ENCODE results near the gene RNF167.

Gene RNF167

DNA sequence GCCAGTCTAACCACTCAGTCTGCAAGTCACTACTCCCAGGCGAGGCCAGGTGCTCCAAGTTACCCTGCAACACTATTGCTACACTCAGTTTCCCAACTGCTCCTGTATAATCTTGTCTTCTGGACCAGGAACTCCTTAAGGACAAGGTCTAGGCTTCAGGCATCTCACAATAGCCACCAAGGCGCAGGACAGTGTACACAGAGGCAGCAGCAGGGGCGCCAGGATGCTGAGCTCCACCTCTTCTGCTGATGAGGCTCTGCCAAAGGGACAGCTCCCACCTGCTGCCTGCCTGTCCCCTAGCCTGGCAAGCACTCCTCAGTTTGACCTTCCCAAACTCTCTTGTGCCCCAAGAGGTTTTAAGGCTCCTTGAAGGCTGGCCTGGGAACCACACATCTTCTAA, 3.6 kb upstream of the RNF167 start:
- Mint-ChIP-seq H3K36me3 (ENCODE audit: insufficient read depth) (peaks cover 30% of the 10 kb centered on the region), H3K4me3 (no peak overlapping the region), H3K4me1 (peaks cover 62% of the 10 kb centered on the region), H3K9me3 (no peaks in the 10 kb centered on the region), H3K27ac (ENCODE audit: low read depth) (no peak overlapping the region), H3K27me3 (no peaks in the 10 kb centered on the region)
- DNase-seq (ENCODE audit: low spot score in 2 of 2) (no peak), ATAC-seq (replicated peaks; ENCODE audit: extremely low read depth, poor library complexity, severe bottlenecking) (no peak)

DNA sequence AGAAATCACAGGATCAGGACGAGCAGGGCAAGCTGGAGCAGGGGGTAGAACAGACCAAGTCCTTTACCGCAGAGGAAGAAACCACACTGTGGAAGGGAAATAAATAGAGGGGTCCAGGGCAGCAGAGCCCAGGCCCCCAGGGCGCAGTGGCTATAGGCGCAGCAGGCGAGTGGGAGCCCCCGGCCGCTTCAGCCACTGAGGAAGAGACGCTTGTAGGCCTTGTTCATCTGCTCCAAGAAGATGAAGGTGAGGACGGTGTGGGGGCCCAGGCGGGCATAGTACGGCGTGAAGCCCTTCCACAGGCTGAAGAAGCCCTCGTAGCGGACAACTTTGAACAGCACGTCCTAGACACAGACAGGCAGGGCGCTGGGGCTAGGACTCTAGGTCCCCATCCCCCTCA, 2.5 kb upstream of the RNF167 start:
- Mint-ChIP-seq H3K4me1 (peaks cover 65% of the 10 kb centered on the region), H3K9me3 (no peaks in the 10 kb centered on the region), H3K27me3 (no peaks in the 10 kb centered on the region), H3K4me3 (no peak overlapping the region), H3K27ac (ENCODE audit: low read depth) (no peak overlapping the region), H3K36me3 (ENCODE audit: insufficient read depth) (peaks cover 31% of the 10 kb centered on the region)
- DNase-seq (ENCODE audit: low spot score in 2 of 2) = no peak
- ATAC-seq (replicated peaks; ENCODE audit: extremely low read depth, poor library complexity, severe bottlenecking) = no peak

DNA sequence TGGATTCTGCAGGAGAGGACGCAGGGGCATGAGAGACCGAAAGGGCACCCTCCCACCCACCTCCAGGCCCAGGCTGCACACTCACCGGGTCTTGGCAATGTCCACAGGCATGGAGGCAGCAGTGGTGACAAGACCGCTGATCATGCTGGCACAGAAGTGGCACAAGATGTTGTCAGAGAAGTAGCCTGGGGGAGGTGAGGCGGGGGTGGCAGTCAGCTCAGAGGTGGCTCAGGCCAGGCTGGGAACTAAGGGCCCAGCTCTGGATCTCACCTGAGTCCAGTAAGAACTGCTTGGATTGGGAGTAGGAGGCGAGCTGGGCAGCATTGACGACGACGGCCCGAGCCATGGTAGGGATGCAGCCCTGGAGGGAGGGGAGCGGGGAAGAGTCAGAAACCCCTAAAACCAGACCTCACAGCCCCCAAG, 2.0 kb upstream of the RNF167 start:
- Mint-ChIP-seq H3K4me1 (peaks cover 70% of the 10 kb centered on the region), H3K9me3 (no peaks in the 10 kb centered on the region), H3K27me3 (no peaks in the 10 kb centered on the region), H3K36me3 (ENCODE audit: insufficient read depth) (peaks cover 32% of the 10 kb centered on the region), H3K27ac (ENCODE audit: low read depth) (peak overlapping the region; percentile 50), H3K4me3 (peak overlapping the region; percentile 94)
- DNase-seq (ENCODE audit: low spot score in 2 of 2) (no peak), ATAC-seq (replicated peaks; ENCODE audit: extremely low read depth, poor library complexity, severe bottlenecking) (no peak)

DNA sequence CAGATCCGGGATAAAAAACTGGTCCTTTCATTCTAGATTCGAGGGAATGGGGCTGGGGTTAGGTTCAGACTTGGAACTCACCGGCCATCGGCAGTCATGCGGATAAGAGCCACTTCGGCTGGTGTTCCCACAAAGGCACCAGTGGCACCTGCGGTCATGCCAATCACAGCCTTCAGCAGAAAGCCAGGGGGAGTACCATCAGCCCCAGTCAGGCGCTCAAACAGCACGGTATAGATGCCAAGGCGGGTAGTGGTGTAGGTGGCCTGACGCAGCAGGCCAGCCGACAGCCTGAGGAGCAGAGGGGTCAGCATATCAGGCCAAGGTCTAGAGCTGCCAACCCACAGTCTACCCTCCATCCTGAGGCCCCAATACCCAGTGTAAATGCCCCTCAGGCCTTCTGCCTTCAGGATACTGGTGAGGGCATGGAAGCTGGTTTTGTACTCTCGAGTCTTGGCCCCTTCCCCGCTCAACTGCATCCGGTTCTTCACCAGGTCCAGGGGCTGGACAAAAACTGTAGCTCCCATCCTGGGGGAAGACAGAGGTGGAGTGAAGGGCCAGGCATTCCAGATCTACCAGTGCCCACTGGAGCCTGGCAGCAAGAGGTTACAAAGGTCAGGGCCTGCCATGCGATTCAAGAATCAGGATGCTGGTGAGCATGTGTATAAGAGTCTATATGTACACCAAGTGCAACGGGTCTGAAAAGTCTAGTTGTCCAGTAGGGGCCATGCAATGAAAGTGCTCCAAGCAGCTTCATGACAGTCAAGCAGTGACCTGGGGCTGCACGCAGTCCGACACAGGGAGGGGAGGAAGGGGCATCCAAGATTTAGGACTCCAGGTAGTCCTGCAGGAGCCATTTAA, 1.2 kb upstream of the RNF167 start:
- H3K27ac Mint-ChIP-seq (ENCODE audit: low read depth) = peak overlapping the region; percentile 50

DNA sequence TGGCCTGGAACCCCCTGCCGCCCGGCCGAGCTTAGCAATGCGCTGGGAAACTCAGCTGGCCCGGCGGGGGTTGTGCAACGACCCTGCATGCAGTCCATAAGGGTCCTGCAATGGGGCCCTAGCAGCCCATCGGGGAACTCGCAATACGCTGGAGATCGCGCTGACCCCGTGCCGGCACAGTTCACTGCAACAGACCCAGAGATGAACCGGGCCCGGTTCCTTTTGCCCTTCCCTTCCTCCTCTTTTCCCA, 597 bp upstream of the RNF167 start:
- ATAC-seq (replicated peaks; ENCODE audit: extremely low read depth, poor library complexity, severe bottlenecking) (peak; percentile 1), DNase-seq (ENCODE audit: low spot score in 2 of 2) (peak in 1 of 2 donors; percentile 29)
- peaks cover 70% of the 10 kb centered on the region for H3K4me1 Mint-ChIP-seq
- no peaks in the 10 kb centered on the region for H3K9me3 Mint-ChIP-seq
- peak overlapping the region; percentile 94 for H3K4me3 Mint-ChIP-seq
- no peaks in the 10 kb centered on the region for H3K27me3 Mint-ChIP-seq
- H3K36me3 Mint-ChIP-seq (ENCODE audit: insufficient read depth) = peaks cover 36% of the 10 kb centered on the region
- peak overlapping the region; percentile 87 for H3K27ac Mint-ChIP-seq (ENCODE audit: low read depth)

More for the DNA sequence above, 1.2 kb upstream of the RNF167 start:
- no peak for DNase-seq (ENCODE audit: low spot score in 2 of 2)
- no peaks in the 10 kb centered on the region for H3K9me3 Mint-ChIP-seq
- no peak for ATAC-seq (replicated peaks; ENCODE audit: extremely low read depth, poor library complexity, severe bottlenecking)
- peaks cover 70% of the 10 kb centered on the region for H3K4me1 Mint-ChIP-seq
- peaks cover 36% of the 10 kb centered on the region for H3K36me3 Mint-ChIP-seq (ENCODE audit: insufficient read depth)
- peak overlapping the region; percentile 94 for H3K4me3 Mint-ChIP-seq
- H3K27me3 Mint-ChIP-seq = no peaks in the 10 kb centered on the region

DNA sequence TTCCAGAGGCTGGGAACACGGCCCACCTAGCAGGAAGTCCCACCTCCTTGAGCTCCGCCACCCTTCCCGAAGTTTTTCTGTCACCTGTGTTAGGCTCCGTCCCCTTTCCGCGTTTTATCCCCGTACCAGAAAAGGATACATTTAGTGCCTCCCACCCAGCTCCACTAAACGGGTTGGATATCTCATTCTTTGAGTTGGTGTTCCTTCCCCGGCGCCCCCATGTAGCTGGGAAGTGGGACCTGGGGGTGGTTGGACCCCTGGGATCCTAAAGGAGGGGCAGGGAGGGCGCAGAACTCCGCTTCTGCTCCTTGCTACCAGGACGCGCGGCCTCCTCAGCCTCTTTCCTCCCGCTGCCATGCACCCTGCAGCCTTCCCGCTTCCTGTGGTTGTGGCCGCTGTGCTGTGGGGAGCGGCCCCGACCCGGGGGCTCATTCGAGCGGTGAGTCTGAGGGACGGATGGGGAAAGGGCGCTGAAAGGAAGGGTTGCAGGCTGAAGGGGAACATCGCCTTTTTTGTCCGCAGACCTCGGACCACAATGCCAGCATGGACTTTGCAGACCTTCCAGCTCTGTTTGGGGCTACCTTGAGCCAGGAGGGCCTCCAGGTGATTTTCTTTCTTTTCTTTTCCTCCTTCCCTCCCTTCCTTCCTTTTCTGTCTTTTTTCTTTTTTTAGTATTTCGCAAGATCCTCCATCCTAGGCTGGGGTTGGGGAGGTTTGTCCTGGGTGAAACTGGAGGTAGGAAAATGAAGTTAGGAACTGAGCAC, 669 bp downstream of the RNF167 start:
- DNase-seq (ENCODE audit: low spot score in 2 of 2) = no peak
- peak overlapping the region; percentile 87 for H3K27ac Mint-ChIP-seq (ENCODE audit: low read depth)
- H3K36me3 Mint-ChIP-seq (ENCODE audit: insufficient read depth) = peaks cover 47% of the 10 kb centered on the region
- H3K4me1 Mint-ChIP-seq = peaks cover 79% of the 10 kb centered on the region
- H3K9me3 Mint-ChIP-seq = no peaks in the 10 kb centered on the region
- ATAC-seq (replicated peaks; ENCODE audit: extremely low read depth, poor library complexity, severe bottlenecking) = no peak
- peak overlapping the region; percentile 94 for H3K4me3 Mint-ChIP-seq
- no peaks in the 10 kb centered on the region for H3K27me3 Mint-ChIP-seq

DNA sequence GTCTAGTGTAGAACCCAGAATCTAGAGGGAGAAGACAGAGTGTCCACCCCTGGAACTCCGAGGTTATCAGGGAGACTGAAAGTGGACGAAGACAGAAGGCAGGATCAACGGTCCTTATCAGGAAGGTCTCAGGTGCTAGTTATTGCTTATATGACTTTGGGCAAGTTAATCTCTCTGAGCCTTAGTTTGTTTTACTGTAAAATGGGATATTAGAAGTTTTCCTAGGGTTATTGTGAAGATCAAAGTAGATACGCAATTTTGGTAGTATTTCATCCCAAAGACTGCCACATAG, 1.2 kb downstream of the RNF167 start:
- no peak for ATAC-seq (replicated peaks; ENCODE audit: extremely low read depth, poor library complexity, severe bottlenecking)
- H3K4me3 Mint-ChIP-seq = peak overlapping the region; percentile 94

DNA sequence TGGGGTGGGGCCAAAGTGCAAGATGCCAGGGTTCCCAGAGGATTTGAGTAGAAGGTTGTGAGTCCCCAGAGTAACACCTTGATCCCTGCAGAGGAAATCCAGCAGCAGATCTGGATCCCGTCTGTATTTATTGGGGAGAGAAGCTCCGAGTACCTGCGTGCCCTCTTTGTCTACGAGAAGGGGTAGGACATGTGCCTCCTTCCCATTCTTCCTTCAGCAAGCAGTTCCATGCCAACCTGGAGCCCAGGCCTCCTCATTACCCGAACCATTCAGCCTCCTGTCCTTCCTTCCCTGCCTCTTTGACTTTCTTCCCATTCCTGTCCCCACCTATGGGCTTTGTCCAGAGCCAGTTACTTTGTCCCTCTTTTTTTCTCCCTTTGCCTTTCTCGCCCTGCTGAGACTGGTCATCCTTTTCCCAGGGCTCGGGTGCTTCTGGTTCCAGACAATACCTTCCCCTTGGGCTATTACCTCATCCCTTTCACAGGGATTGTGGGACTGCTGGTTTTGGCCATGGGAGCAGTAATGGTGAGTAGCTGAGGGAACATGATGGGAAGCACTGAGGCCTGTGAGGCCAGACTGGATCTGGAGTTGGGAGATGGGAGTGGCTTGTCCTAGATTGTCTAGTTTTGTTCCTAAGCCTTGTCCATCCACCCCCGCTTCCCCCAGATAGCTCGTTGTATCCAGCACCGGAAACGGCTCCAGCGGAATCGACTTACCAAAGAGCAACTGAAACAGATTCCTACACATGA, 2.9 kb downstream of the RNF167 start:
- peaks cover 65% of the 10 kb centered on the region for H3K36me3 Mint-ChIP-seq (ENCODE audit: insufficient read depth)
- H3K27ac Mint-ChIP-seq (ENCODE audit: low read depth) = peak overlapping the region; percentile 87
- no peak for DNase-seq (ENCODE audit: low spot score in 2 of 2)
- H3K4me1 Mint-ChIP-seq = peaks cover 77% of the 10 kb centered on the region
- no peaks in the 10 kb centered on the region for H3K9me3 Mint-ChIP-seq
- no peak for ATAC-seq (replicated peaks; ENCODE audit: extremely low read depth, poor library complexity, severe bottlenecking)
- peak overlapping the region; percentile 94 for H3K4me3 Mint-ChIP-seq
- no peaks in the 10 kb centered on the region for H3K27me3 Mint-ChIP-seq

More for the DNA sequence above, 1.2 kb downstream of the RNF167 start:
- DNase-seq (ENCODE audit: low spot score in 2 of 2) = no peak
- Mint-ChIP-seq H3K36me3 (ENCODE audit: insufficient read depth) (peaks cover 51% of the 10 kb centered on the region), H3K4me1 (peaks cover 77% of the 10 kb centered on the region), H3K27ac (ENCODE audit: low read depth) (peak overlapping the region; percentile 87), H3K27me3 (no peaks in the 10 kb centered on the region), H3K9me3 (no peaks in the 10 kb centered on the region)

DNA sequence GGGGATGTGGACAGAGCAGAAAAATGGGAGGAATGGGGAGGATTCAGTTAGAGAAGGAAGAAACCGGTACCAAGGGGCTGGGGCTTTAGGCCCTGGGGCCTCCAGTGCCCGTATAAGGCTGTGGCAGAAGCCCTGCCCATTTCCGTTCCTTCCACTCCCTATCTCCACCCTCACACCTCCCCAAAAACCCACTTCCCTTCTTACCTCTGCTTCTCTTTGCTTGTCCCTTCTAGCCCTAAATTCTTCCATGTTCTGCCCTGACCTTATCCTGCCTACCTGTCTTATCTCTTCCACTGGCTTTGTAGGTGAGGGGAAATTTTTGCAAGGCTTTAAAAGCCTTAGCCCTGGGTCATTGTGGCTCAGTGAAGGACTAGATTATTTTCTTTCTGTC, 4.1 kb downstream of the RNF167 start:
- no peak for ATAC-seq (replicated peaks; ENCODE audit: extremely low read depth, poor library complexity, severe bottlenecking)
- Mint-ChIP-seq H3K4me1 (peaks cover 72% of the 10 kb centered on the region), H3K27me3 (no peaks in the 10 kb centered on the region), H3K27ac (ENCODE audit: low read depth) (peak overlapping the region; percentile 77), H3K36me3 (ENCODE audit: insufficient read depth) (peaks cover 70% of the 10 kb centered on the region), H3K4me3 (peak overlapping the region; percentile 94), H3K9me3 (no peaks in the 10 kb centered on the region)
- DNase-seq (ENCODE audit: low spot score in 2 of 2) = peak in 1 of 2 donors; percentile 32

DNA sequence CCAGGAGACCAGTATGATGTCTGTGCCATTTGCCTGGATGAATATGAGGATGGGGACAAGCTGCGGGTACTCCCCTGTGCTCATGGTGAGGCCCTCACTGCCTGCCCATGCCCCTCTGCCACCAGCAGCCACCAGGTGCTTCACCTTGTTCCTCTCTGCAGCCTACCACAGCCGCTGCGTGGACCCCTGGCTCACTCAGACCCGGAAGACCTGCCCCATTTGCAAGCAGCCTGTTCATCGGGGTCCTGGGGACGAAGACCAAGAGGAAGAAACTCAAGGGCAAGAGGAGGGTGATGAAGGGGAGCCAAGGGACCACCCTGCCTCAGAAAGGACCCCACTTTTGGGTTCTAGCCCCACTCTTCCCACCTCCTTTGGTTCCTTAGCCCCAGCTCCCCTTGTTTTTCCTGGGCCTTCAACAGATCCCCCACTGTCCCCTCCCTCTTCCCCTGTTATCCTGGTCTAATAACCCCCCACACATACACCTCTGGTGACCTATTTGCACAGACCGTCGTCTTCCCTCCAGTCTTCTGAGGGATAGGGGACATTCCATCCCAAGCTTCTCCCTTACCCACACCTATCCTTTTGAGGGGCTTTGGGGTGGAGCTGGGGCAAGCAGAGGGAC, 4.6 kb downstream of the RNF167 start:
- Mint-ChIP-seq H3K27me3 (no peaks in the 10 kb centered on the region), H3K27ac (ENCODE audit: low read depth) (peak overlapping the region; percentile 77), H3K4me1 (peaks cover 68% of the 10 kb centered on the region), H3K9me3 (no peaks in the 10 kb centered on the region), H3K36me3 (ENCODE audit: insufficient read depth) (peaks cover 69% of the 10 kb centered on the region), H3K4me3 (peak overlapping the region; percentile 94)
- DNase-seq (ENCODE audit: low spot score in 2 of 2) = no peak
- no peak for ATAC-seq (replicated peaks; ENCODE audit: extremely low read depth, poor library complexity, severe bottlenecking)

DNA sequence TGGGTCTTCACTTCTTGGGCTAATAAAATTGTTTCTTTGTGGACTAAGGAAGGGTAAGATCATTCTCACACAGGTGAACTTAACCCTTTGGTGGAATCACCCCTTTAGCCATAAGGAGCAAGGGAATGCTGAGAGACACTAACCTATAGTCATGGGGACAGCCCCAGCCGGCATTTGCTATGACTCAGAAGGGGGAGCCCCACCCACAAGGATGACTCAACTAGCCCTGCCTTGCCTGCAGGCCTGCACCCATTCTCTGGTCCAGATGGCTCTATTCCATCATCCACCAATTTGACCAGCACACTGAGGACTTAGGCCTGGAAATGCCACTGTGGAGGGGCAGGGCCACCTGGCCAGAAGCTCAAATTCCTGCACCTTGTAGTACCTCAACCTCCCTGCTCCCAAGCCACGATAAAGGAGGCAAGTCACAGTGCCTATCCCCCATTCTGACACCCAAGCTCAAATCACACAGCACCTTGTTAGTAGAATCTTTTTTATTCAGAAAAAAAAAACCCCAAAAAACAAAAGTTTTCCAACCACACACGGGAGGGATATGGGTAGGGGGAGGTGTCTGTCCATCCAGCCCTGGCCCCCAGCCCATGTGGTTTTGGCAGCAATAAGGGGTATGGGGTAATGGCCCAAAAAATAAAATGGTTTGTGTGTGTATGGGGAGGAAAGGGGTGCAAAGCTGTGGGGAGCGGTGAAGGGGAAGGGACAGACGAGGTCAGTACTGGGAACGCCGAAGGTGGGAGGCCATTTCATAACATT, 5.3 kb downstream of the RNF167 start:
- ATAC-seq (replicated peaks; ENCODE audit: extremely low read depth, poor library complexity, severe bottlenecking) (peak; percentile 10), DNase-seq (ENCODE audit: low spot score in 2 of 2) (peak in 1 of 2 donors; percentile 58)
- peaks cover 66% of the 10 kb centered on the region for H3K36me3 Mint-ChIP-seq (ENCODE audit: insufficient read depth)
- H3K4me3 Mint-ChIP-seq = peak overlapping the region; percentile 94
- peak overlapping the region; percentile 77 for H3K27ac Mint-ChIP-seq (ENCODE audit: low read depth)
- H3K9me3 Mint-ChIP-seq = no peaks in the 10 kb centered on the region
- H3K4me1 Mint-ChIP-seq = peaks cover 71% of the 10 kb centered on the region
- no peaks in the 10 kb centered on the region for H3K27me3 Mint-ChIP-seq

DNA sequence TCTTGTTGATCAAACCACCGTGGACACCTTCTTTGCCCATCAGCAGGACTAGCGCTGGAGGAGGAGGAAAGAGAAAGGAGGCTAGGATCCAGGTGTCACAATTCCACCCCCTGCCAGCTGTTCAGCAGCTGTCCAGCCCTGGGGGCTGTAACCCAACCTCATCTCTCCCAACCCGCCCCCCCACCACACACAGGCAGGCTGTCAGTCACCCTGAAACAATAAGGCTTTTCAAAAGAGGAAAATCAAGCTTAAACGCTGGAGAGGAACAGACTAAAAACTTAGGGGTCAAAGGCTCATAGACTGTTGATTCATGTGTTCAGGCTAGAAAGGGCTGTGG, 5.8 kb downstream of the RNF167 start:
- no peak for ATAC-seq (replicated peaks; ENCODE audit: extremely low read depth, poor library complexity, severe bottlenecking)
- peaks cover 62% of the 10 kb centered on the region for H3K36me3 Mint-ChIP-seq (ENCODE audit: insufficient read depth)

More for the DNA sequence above, 5.8 kb downstream of the RNF167 start:
- peak overlapping the region; percentile 94 for H3K4me3 Mint-ChIP-seq
- H3K27me3 Mint-ChIP-seq = no peaks in the 10 kb centered on the region
- H3K9me3 Mint-ChIP-seq = no peaks in the 10 kb centered on the region
- no peak for DNase-seq (ENCODE audit: low spot score in 2 of 2)
- peaks cover 74% of the 10 kb centered on the region for H3K4me1 Mint-ChIP-seq
- peak overlapping the region; percentile 77 for H3K27ac Mint-ChIP-seq (ENCODE audit: low read depth)
